Measurements from ENCODE around the gene TRPM4.

The TRPM4 gene

DNA sequence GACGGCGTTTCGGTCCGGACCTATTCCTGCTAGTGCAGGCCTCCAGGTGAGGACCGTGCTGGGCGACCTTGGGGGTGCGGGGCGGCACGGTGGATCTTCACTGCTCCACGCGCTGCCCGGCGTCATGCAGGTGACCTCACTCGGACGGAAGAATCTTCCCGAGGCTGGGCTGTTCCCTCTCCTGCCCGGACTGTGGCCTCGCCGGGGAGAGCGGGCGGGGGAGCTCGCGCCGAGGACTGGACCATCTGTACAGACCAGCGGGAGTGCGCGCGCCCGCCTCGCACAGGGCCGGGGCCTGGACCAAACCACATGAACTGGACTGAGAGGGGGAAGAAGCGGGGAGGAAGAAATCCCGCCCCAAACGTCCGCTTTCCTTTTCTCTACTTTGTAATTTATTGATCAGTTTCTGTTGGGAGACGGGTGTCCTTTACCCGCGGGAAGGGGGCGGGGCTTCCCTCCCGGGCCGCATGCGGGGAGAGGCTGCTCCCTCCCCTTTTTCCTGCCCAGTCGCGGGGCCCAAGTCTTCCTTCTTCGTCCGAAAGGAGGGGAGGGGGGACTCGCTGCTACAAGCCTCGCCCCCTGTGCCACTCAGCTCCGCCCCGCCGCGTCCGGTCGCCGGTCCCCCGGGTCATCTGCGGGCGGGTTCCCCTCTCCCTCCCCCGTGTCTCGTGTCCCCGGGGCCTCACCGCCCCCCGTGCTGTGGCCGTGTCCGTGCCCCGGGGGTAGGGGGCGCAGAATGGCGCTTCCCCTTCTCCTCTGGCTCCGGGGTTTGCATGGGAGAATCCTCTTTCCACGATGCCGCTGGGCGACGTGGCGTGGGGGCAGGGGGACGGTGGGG lies 7.3 kb upstream of the TRPM4 start:
- peak overlapping the region; percentile 95 for H3K27ac ChIP-seq
- no peak for TF ChIP-seq CTCF (conservative IDR thresholded peaks at IDR 0.05)
- peak; percentile 44; the same call in 1 of the 2 replicates for TF ChIP-seq ZFX (IDR thresholded peaks at IDR 0.05)

DNA sequence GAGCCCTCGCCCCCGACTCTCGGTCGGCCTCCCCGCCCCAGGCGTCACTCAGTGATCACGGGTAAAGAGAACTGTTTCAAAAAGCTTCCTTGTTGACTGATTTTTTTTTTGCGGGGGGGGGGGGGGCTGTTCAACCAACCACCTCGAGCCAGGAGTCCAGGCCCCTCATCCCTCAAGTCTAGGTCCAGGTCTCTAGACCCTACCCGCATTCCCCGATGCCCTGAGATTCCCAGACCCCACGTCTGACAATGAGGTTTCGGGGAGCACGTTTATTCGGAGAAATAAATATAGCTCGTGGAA lies 6.7 kb upstream of the TRPM4 start:
- TF ChIP-seq ZFX (IDR thresholded peaks at IDR 0.05) (no peak), CTCF (conservative IDR thresholded peaks at IDR 0.05) (no peak)
- H3K27ac ChIP-seq: peak overlapping the region; percentile 95

GRCh38 chr19:49151267-49152118 lies 6.1 kb upstream of the TRPM4 start:
- peak overlapping the region; percentile 95 for H3K27ac ChIP-seq
- no peak for TF ChIP-seq CTCF (conservative IDR thresholded peaks at IDR 0.05)
- no peak for TF ChIP-seq ZFX (IDR thresholded peaks at IDR 0.05)

DNA sequence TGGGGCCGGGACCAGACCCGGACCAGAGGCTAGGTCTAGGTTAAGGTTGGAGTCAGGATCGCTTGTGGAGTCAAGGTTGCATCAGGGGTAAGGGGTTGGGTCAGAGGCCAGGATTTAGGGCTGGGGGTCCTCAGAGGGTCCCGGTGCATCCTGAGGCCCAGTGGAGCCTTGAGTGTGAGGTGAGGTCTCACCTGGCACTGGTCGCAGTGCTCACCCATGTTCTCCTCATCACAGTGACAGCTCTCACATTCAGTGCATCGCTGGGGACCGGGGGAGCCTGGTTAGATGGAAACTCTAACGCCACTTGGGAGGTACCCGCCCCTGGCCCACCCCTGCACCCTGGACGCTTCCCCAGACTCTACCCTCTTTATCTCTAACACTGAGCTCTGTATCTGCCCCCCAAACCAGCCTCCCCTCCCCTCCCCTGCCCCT lies 5.5 kb upstream of the TRPM4 start:
- peak overlapping the region; percentile 95 for H3K27ac ChIP-seq
- no peak for TF ChIP-seq CTCF (conservative IDR thresholded peaks at IDR 0.05)
- no peak for TF ChIP-seq ZFX (IDR thresholded peaks at IDR 0.05)

DNA sequence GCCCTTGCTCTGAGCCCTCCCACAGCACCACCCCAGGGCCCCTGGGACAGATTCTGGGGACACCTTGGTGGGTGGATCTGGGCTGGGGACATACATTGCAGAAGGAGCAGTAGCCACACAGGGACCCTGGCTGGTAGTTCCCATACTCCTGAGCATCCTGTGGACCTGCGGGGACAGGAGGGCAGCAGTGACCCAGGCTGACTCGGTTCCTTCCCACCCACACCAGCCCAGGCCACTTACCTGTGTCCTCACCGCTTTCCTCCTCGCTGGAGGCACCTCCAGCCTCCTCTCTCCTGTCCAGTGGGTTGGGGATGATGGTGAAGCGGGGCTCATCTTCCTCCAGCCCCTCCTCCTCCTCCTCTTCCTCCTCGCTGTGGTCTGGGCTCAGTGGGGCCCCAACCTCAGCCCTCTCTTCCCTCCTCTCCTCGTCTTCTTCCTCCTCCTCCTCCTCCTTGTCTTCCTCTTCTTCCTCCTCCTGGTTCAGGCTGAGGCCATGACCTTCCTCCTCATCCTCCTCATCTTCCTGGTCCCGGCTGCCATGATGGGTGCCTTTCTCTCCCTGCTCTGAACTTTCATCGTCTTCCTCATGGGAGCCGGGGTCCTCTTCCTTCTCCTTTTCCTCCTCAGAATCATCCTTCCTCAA lies 4.3 kb upstream of the TRPM4 start:
- H3K27ac ChIP-seq: peak overlapping the region; percentile 95; the same call in 1 of the 2 replicates
- TF ChIP-seq ZFX (IDR thresholded peaks at IDR 0.05) (no peak), CTCF (conservative IDR thresholded peaks at IDR 0.05) (no peak)

- no peak for TF ChIP-seq ZFX (IDR thresholded peaks at IDR 0.05)
- TF ChIP-seq CTCF (conservative IDR thresholded peaks at IDR 0.05): no peak
Observed at GRCh38 chr19:49154279-49154678, 3.3 kb upstream of the TRPM4 start.

More at GRCh38 chr19:49154279-49154678, 3.3 kb upstream of the TRPM4 start:
- no peak overlapping the region for H3K27ac ChIP-seq

Measured in C4-2B (cell line).